Fibroblast of mammary gland (primary cell): ENCODE data around the gene PHF12.

Source experiments
- DNase-seq: peaks from one replicate; pipeline ENCODE4 v3.0.0-alpha.2; 2010; ENCODE audit warnings: low read depth
- H3K4me3 ChIP-seq: 2 replicates; pipeline ENCODE4 v1.5.1; 2011; ENCODE audit warnings: low read depth, mild to moderate bottlenecking, low read length, moderate library complexity; ENCODE audit not compliant: control insufficient read depth
- CTCF ChIP-seq: conservative IDR thresholded peaks from 2 replicates; pipeline ENCODE4 v1.5.1; 2011; ENCODE audit warnings: low read depth, low read length, inconsistent platforms; ENCODE audit not compliant: control insufficient read depth, insufficient read depth

The PHF12 gene

GRCh38 chr17:28951428-28951990 lies at the start of gene PHF12:
Gene PHF12 (minus strand): TSS chr17:28951518. CDS start chr17:28950960, 558 bp downstream.
- no peak for TF ChIP-seq CTCF
- peak; percentile 100 for DNase-seq
- H3K4me3 ChIP-seq = peak within 1 kb of the TSS; percentile 92

- no peak for DNase-seq
- no peak overlapping the region for H3K4me3 ChIP-seq
- no peak for TF ChIP-seq CTCF
Measured at GRCh38 chr17:29000973-29001372, 49.7 kb upstream of the PHF12 start.

GRCh38 chr17:28999206-28999605 lies 47.9 kb upstream of the PHF12 start:
- DNase-seq = no peak
- TF ChIP-seq CTCF = no peak
- H3K4me3 ChIP-seq = no peak overlapping the region

- TF ChIP-seq CTCF = no peak
- no peak for DNase-seq
- H3K4me3 ChIP-seq = no peak overlapping the region
Measured at GRCh38 chr17:28997806-28998205, 46.5 kb upstream of the PHF12 start.

- no peak overlapping the region for H3K4me3 ChIP-seq
- TF ChIP-seq CTCF = no peak
- DNase-seq = no peak
Measured at GRCh38 chr17:28996554-28997096, 45.3 kb upstream of the PHF12 start.

GRCh38 chr17:28993645-28994426 lies 42.5 kb upstream of the PHF12 start:
- H3K4me3 ChIP-seq = no peak overlapping the region
- TF ChIP-seq CTCF = no peak
- no peak for DNase-seq
